DMS 273 treated with DMSO at 0.1 percent for 48 hours (cell line): ENCODE data around the gene MAOA.
"Not testable (repeated sequence)": the region's sequence is repeated elsewhere in the genome, so short reads cannot be mapped to it uniquely, and the experiment has no call there.

Experiments used
- DNase-seq: peaks from one replicate; lab custom pipeline; 2025; lab: John Stamatoyannopoulos, UW

MAOA gene

DNA sequence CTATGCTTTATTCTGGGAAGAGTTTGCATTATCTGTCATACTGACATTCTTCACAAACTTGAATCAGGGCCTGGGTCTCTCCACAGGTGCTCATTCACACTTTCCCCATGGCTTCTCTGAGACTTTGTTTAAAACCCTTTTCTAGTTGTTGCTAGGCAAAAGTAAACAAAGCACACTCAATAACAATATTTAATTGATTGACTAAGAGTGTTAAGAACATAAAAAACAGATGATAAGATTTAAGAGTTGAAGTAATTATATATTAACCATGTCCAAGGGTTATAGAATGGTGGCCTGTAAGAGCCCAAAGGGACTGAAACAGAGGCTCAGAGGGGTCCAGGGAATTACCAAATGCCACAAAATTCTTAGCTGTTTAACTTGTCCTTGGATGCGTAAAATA is 7.1 kb downstream of the MAOA start:
- DNase-seq = no peak

DNA sequence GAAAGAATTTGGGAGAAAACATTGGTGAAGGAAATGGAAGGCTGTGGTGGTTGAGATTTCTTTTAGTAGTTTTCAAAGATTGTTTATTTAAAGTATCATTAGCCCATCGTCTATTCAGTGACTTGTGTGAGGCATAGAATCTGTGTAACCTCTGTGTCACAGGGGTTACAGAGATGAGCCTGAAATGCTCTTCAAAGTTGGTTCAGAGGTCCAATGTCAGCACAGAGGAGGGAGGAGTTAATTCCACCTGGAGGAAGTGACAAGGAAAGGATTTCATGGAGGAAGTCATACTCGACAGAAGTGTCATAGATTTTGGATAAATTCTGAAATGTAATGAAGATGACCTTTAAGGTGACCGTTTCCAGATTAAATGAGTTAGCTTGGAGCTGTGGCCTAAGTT is 8.2 kb downstream of the MAOA start:
- no peak for DNase-seq

- no peak for DNase-seq
Measured at GRCh38 chrX:43664708-43665107, 8.6 kb downstream of the MAOA start.

DNA sequence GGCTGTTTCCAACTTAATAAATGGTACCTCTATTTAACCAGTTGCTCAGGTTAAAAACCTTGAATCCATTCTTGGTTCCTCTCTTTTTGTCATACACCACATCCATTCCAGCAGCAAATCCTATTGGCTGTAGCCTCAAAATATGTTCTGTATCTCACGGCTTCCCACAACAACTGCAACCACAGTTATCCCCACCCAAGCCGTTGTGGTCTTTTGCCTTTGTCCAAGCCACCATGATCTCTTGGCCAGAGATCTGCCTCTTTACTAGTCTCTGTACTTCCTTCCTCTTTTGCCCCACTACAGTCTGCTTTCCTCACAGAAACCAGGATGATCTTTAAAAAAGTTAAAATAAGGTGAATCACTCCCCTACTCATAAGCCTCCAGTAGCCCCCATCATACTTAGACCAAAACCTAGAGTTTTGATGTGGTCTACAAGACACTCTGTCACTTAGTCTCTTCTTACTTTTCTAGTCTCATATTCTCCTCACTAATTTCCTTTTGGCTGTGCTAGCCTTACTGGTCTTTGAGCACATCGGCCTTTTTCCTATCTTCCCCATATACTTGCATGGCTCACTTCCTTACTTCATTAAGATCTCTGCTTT is 10.3 kb downstream of the MAOA start:
- no peak for DNase-seq

GRCh38 chrX:43675965-43676628 is 20.0 kb downstream of the MAOA start:
- DNase-seq = not testable (repeated sequence)

DNA sequence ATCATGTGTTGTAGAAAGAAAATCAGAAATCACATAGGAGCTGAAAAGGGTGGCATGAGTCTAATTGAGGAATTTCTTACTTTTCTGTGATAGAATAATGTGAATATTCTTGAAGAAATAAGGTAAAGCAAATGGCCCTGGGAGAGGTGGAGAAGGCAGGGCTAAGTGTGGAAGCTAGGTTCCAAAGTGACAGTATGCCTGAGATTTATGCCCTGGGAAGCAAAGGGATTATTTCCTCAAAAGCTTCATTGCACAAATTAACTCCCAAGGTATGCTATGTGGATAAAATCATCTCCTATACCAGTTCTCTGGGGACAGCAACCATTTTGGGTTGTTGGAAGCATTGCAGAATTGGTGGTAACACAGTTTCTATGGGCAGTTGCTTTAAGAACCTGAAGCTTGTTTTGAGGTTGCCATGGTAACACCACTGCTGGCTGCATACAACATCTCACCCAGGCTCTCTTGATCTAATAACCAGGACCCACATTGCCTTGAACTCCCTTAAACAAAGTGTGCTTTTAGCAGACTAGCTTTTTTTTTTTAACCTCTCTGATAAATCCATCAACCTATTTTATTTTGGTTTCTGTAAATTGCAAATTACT is 21.0 kb downstream of the MAOA start:
- DNase-seq = no peak

DNA sequence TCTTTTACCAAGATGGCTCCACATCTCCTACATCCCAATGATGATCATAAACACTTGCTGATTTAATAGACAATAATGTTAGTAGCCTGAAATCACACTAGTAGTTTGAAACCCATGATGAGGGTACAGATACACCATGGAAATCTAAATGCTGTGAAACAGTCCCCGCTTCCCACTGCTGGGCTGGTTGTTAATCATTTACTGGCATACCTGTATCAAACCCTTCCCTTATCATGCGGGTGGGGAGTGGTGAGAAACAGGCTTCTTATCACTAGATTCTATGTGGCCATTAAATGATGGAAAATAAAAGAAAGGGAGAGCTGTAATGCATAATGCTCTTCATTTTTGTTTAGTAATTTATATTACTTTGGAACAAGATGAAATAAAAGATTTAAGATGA is 21.9 kb downstream of the MAOA start:
- no peak for DNase-seq

- no peak for DNase-seq
Measured at GRCh38 chrX:43679058-43679457, 23.0 kb downstream of the MAOA start.

GRCh38 chrX:43679778-43680177 is 23.7 kb downstream of the MAOA start:
- no peak for DNase-seq

DNA sequence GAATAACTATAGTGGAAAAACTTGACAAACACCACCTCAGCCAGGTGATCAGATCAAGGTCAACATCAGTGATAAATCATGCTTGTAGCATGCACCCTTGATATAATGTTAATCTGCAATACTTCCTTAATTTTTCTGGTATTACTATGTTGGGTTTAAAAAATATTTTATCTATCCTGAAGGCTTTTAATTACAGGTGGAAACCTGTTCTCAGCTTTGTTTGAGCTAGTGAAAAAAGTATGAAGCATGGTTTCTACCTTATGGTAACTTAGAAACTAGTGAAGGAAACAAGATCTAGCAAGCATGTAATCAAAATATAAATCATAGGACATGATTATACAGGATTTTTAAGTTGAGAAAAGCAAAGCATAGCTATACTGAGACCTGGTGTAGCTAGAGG is 26.6 kb downstream of the MAOA start:
- DNase-seq = no peak

DNA sequence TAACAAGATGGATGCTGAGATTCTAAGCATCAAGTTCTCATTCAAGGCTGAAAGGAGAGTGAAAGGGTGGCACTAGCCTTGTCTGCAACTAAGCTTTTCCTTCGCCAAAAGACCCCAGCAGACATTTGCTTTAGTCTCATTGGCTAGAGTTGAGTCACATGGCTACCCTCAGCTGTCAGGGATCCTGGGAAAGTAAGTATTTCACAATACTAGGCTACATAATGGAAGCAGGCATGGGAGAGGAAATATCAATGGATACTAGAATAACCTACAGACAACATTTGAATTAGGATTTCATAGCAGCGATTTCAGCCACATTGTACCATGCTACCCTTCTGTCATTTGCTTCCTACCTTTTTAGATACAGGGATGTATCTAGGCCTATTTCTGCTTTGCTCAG is 29.1 kb downstream of the MAOA start:
- no peak for DNase-seq

GRCh38 chrX:43688586-43688985 is 32.5 kb downstream of the MAOA start:
- no peak for DNase-seq

GRCh38 chrX:43693602-43694406 is 37.7 kb downstream of the MAOA start:
- DNase-seq = no peak

DNA sequence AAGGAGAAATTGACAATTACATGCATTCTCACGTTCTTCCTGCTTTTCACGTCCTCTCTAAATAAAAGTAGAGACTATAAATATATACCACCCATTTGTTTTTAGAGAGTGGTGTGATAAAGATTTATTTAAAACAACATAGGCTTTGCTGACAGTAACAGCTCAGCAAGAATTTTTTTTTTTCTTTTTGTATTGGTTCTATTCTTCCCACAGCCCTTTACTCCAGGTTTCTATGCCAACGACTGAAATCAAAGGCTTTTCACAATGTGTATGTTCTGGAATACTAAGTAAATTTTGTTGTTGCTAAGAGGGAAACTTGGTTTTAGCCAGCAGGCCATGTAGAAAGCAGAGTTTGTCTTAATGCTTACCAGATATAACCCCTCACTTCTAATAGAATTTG is 43.4 kb downstream of the MAOA start:
- DNase-seq = no peak

GRCh38 chrX:43702079-43702524 is 46.0 kb downstream of the MAOA start:
- DNase-seq = no peak

- DNase-seq = no peak
Measured at GRCh38 chrX:43702660-43703059, 46.6 kb downstream of the MAOA start.

DNA sequence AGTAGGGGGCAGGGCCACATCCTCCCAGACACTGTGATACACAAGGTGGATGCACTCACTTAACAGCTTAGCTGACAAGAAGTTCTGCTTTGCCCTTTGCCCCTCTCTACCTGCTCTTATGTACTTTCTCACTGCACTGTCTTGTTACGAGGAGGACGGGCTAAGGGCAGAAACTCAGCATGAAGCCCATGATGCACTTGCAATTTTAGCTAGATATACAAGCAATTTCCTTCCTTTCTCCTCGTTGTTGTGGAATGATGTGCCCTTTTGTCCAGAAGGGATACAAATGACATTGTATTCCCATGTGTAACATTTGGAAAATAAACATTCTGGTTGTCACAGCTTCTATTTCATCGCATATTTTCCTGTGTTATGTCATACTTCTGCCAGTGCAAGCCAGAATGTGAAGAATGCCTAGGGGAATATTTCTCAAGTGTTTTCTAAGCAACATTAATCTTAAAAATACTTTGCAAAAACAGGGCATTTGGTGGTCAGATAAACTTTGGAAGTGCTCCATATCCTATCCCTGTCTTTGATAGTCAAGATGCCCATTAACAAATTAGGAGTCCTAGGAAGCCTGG is 47.2 kb downstream of the MAOA start:
- no peak for DNase-seq

DNA sequence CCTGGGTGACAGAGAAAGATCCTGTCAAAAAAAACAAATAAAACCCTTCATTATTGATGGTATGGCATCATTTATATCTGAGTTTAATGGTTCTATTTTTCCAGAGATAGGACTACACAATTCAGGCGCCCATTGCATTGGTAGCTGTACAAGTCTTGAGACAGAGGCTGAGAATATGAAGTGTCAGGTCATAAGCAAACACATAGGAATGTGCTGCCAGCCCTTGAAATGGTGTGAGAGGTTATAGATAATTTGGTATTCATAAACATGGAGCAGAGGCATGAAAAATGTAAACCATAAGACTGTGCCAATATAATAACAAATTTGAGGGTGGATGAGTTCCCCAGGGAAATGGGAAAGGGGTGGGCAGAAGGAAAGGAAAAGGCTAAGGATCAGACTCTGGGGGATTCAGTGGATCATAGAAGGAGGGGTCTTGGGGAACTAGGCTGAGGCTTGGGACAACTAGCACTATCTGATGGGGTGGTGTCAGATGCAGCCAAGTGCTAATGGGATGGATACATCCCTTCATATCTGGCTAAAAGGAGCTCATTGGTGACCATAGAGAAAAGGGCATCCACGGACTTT is 50.8 kb downstream of the MAOA start:
- DNase-seq = no peak

DNA sequence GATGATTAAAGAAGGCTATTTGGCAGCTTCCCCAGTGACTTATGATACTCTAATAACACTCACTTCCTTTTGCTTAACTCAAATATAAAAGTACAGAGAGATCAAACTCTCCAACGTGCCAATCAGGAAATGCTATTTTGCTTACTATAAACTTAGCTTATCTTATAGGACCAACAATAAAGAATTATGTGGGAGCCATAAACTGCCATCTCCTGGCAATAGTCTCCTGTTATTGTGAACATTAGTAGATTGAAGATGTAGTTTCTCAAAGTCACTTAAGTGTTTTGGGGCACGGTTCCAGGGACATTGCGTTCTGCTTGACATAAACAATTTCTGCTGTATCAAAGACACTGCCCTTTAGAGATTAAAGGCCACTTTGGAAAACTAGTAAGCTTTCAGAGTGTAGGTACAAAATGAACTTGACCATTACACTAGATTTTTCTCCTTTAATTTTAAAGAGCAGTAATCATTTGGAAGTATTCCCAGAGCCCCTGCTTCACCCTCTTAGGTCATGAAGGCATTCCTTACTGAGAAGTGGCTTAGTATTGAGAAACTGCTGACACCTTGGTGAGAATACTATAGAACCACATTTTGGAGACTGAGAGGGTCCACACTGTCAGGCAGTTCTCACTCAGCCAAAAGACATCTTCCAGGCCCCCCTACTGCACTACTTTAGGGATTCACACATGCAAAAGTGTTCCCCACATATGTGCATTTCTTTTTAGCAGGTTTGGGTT is 51.9 kb downstream of the MAOA start:
- no peak for DNase-seq

DNA sequence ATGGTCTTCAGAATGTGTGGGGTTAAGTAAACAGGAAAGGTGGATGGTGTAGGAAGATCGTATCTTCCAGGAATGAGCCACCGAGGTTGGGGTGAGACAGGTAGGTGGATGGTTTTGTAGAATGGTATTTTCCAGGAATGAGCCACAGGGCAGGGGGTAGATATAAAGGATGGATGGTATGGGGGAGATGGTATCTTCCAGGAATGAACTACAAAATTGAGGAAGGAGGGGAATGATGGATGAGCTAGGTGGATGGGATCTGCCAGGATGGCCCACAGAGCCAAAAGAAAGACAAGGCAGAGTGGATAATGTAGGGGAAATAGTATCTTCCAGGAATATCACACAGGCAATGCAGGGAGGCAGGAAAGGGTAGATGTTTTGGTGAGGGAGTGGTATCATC is 60.0 kb downstream of the MAOA start:
- DNase-seq = no peak

- DNase-seq = no peak
Measured at GRCh38 chrX:43716696-43717095, 60.6 kb downstream of the MAOA start.
